Endothelial cell of umbilical vein (primary cell): ENCODE measurements around the gene PINK1. TPM values are rescaled to one million over a fixed set of nuclear protein-coding genes. Genes with fewer than 3 reads are reported as not detected.

Source experiments
- BruUV-seq: library from RNA; stranded (reverse); fragments of 400-500 nt; replicated peaks from 2 replicates; lab custom pipeline; 2021; lab: Mats Ljungman, UMichigan
- CTCF ChIA-PET: fragments of 300-600, 350-600 bp; sonication (Branson Sonifier 250); formaldehyde crosslinking; loops from one replicate; lab custom pipeline; 2021; ENCODE audit warnings: antibody characterized with exemption, inconsistent platforms; lab: Charles Lee
- POLR2A ChIA-PET: fragments of 300-600, 350-600 bp; sonication (Branson Sonifier 250); formaldehyde crosslinking; loops from one replicate; lab custom pipeline; 2021; ENCODE audit warnings: antibody characterized with exemption, inconsistent platforms; lab: Charles Lee
- DNase-seq: peaks from one replicate; pipeline ENCODE4 v3.0.0-alpha.2; 2011; ENCODE audit warnings: low read depth, low spot score
- FAIRE-seq: peaks from 2 replicates; lab custom pipeline; 2011; peaks lifted over from hg19 to GRCh38; lab: Jason Lieb, UNC
- H2AFZ ChIP-seq: 2 replicates; pipeline ENCODE4 v1.6.0; 2012; ENCODE audit warnings: low read depth, low read length, control low read depth, inconsistent platforms
- H3K27ac ChIP-seq: 2 replicates; pipeline ENCODE4 v1.5.1; 2011; ENCODE audit warnings: low read depth, mild to moderate bottlenecking, control low read depth, low read length, moderate library complexity; ENCODE audit not compliant: insufficient read depth
- H3K27me3 ChIP-seq, 2 experiments: 2 replicates each; pipeline versions ENCODE4 v1.6.0 to v1.6.1; 2011; ENCODE audit warnings: low read length in 2 of 2, mixed read lengths in 1 of 2; ENCODE audit not compliant: control insufficient read depth in 2 of 2, insufficient read depth in 2 of 2
- H3K36me3 ChIP-seq, 2 experiments: 2 replicates in 1 of 2; 3 replicates in 1 of 2; pipeline ENCODE4 v1.5.1; 2011; ENCODE audit warnings: low read length in 2 of 2, mild to moderate bottlenecking in 1 of 2, moderate library complexity in 1 of 2; ENCODE audit not compliant: control insufficient read depth in 2 of 2, insufficient read depth in 2 of 2; ENCODE audit errors: extremely low read depth in 1 of 2
- H3K4me1 ChIP-seq: 3 replicates; pipeline ENCODE4 v1.5.1; 2011; ENCODE audit warnings: mild to moderate bottlenecking, low read length; ENCODE audit not compliant: control insufficient read depth, insufficient read depth; ENCODE audit errors: extremely low read depth
- H3K4me2 ChIP-seq: 2 replicates; pipeline ENCODE4 v1.6.1; 2011; ENCODE audit warnings: low read length, control low read depth, mixed read lengths; ENCODE audit not compliant: insufficient read depth
- H3K4me3 ChIP-seq, 3 experiments: fragments of 200-600 bp in 1 of 3; sonication (generic), shearing (Covaris generic) in 1 of 3; replicated peaks in 1 of 3; 2 replicates each; pipeline ENCODE4 v1.5.1; 2011 to 2016; ENCODE audit warnings: control low read depth in 3 of 3, low read length in 3 of 3, mild to moderate bottlenecking in 2 of 3, inconsistent platforms in 1 of 3, low read depth in 1 of 3, moderate library complexity in 1 of 3; ENCODE audit not compliant: insufficient read depth in 1 of 3
- H3K79me2 ChIP-seq: 2 replicates; pipeline ENCODE4 v1.6.0; 2012; ENCODE audit warnings: low read length, inconsistent platforms; ENCODE audit not compliant: control insufficient read depth, insufficient read depth
- H3K9ac ChIP-seq: replicated peaks from 2 replicates; pipeline ENCODE3; 2011; ENCODE audit warnings: low read length, control low read depth; ENCODE audit not compliant: insufficient read depth; ENCODE audit errors: extremely low read depth
- H3K9me1 ChIP-seq: replicated peaks from 3 replicates; pipeline ENCODE4 v1.6.0; 2011; ENCODE audit warnings: mild to moderate bottlenecking, low read length; ENCODE audit not compliant: control insufficient read depth, insufficient read depth; ENCODE audit errors: extremely low read depth
- H3K9me3 ChIP-seq: replicated peaks from 2 replicates; pipeline ENCODE4 v1.5.1; 2012; ENCODE audit warnings: low read length, inconsistent platforms; ENCODE audit not compliant: control insufficient read depth, insufficient read depth
- H4K20me1 ChIP-seq: replicated peaks from 2 replicates; pipeline ENCODE3; 2011; ENCODE audit warnings: mild to moderate bottlenecking, low read length; ENCODE audit not compliant: control insufficient read depth, insufficient read depth; ENCODE audit errors: extremely low read depth
- EZH2 ChIP-seq: IDR thresholded peaks from 2 replicates; pipeline ENCODE4 v1.6.1; 2012; ENCODE audit warnings: borderline replicate concordance, low read depth, mild to moderate bottlenecking, moderate library complexity, low read length, inconsistent platforms; ENCODE audit not compliant: severe bottlenecking
- FOS ChIP-seq: IDR thresholded peaks from 2 replicates; pipeline ENCODE4 v1.6.1; 2011; ENCODE audit warnings: mild to moderate bottlenecking, low read length, moderate library complexity, borderline replicate concordance; ENCODE audit not compliant: insufficient read depth
- GATA2 ChIP-seq: IDR thresholded peaks from 2 replicates; pipeline ENCODE4 v1.7.0; 2011; ENCODE audit warnings: low read depth, mild to moderate bottlenecking, moderate library complexity, mixed read lengths, low read length; ENCODE audit not compliant: insufficient read length, insufficient read depth
- MAX ChIP-seq: IDR thresholded peaks from 2 replicates; pipeline ENCODE4 v1.6.1; 2011; ENCODE audit not compliant: insufficient read depth, insufficient read length
- dilution Hi-C: fragments of 300-500 bp; cut with MboI; formaldehyde crosslinking; loops from one replicate; pipeline ENCODE4 v1.15.0; 2019; ENCODE audit warnings: low sequenced_read_pairs; ENCODE audit not compliant: extremely low pct_ligation_motif_present
- intact Hi-C: fragments of 100-400 bp; cut with micrococcal nuclease; formaldehyde crosslinking; loops from one replicate; pipeline ENCODE4 v1.10.0; 2022
- polyA plus RNA-seq, 4 experiments: library from polyadenylated mRNA; depleted of rRNA in 3 of 4; stranded (reverse) in 3 of 4; unstranded in 1 of 4; fragments of >200 nt; gene quantifications; 2 replicates each; pipeline versions ENCODE4 v1.2.1 to v1.2.3, GENCODE V29; 2011 to 2012; ENCODE audit warnings: missing spikeins in 1 of 4
- total RNA-seq: library from RNA; stranded (reverse); gene quantifications from 2 replicates; pipeline ENCODE4 v1.2.3, GENCODE V29; 2021
- TF ChIP-seq, protein P1 (sequence below), 2 donors: IDR thresholded peaks; 1 replicate in 1 of 2; 2 replicates in 1 of 2; pipeline ENCODE4 v1.5.1; 2011; ENCODE audit warnings: low read length in 2 of 2, mild to moderate bottlenecking in 2 of 2, moderate library complexity in 2 of 2, control low read depth in 1 of 2, inconsistent platforms in 1 of 2, low read depth in 1 of 2; ENCODE audit not compliant: insufficient read depth in 1 of 2; ENCODE audit errors: extremely low read depth in 1 of 2

Gene PINK1
- total and polyA plus RNA-seq, 2 donors (not counting 3 experiments of a cell fraction or from before 2014, with no cell fraction given): 27.3 to 27.9 TPM

DNA sequence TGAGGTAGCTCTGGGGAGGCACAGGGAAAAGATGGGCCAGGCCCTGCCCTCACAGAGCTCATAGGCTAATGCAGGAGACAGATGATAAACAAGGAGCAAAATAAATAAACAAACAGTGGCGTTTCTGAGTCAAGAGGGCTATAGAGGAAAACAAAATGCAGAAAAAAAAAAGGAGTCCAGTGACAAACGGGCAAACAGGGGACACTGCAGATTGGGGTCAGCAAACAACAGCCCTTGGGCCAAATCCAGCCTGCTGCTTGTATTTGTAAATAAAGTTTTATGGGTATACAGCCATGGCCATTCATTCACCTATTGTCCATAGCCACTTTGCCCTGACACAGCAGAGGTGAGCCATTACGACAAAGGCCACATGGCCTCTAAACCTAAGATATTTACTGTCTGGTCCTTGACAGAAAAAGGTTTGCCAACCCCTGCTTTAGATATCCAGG, 19.1 kb upstream of the PINK1 start:
- intact Hi-C loops (no loop called here), dilution Hi-C loops (no loop called here)
- Histone ChIP-seq H4K20me1 (no peaks in the 10 kb centered on the region), H3K27me3 (no peaks in the 10 kb centered on the region), H3K4me2 (no peak overlapping the region), H3K4me3 (no peak overlapping the region), H3K9ac (no peak overlapping the region), H3K4me1 (no peaks in the 10 kb centered on the region), H3K27ac (no peak overlapping the region), H3K79me2 (no peaks in the 10 kb centered on the region), H3K9me1 (no peaks in the 10 kb centered on the region), H3K9me3 (no peaks in the 10 kb centered on the region), H3K36me3 (no peaks in the 10 kb centered on the region), H2AFZ (peak overlapping the region; percentile 23)
- ChIA-PET CTCF (interaction anchor here (1.3 kb wide), 1 partner anchor 39 kb away, joined by 6 read pairs; no protein-coding TSS in a partner anchor), POLR2A (no interaction called here)
- TF ChIP-seq GATA2 (no peak), MAX (no peak), FOS (no peak), EZH2 (no peak)
- TF ChIP-seq, protein P1, sequence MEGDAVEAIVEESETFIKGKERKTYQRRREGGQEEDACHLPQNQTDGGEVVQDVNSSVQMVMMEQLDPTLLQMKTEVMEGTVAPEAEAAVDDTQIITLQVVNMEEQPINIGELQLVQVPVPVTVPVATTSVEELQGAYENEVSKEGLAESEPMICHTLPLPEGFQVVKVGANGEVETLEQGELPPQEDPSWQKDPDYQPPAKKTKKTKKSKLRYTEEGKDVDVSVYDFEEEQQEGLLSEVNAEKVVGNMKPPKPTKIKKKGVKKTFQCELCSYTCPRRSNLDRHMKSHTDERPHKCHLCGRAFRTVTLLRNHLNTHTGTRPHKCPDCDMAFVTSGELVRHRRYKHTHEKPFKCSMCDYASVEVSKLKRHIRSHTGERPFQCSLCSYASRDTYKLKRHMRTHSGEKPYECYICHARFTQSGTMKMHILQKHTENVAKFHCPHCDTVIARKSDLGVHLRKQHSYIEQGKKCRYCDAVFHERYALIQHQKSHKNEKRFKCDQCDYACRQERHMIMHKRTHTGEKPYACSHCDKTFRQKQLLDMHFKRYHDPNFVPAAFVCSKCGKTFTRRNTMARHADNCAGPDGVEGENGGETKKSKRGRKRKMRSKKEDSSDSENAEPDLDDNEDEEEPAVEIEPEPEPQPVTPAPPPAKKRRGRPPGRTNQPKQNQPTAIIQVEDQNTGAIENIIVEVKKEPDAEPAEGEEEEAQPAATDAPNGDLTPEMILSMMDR (IDR thresholded peaks at IDR 0.05; ENCODE audit: extremely low read depth in 1 of 2, insufficient read depth in 1 of 2, low read depth in 1 of 2, low read length in 2 of 2): no peak
- FAIRE-seq (no peak), DNase-seq (no peak)
- BruUV-seq: no TSS peak
